ENCODE data around the gene NKAPL.
A peak's percentile ranks its signal among the peaks of the same experiment; 100 is the strongest.

NKAPL gene

GRCh38 chr6:28212510-28213212 lies 46.4 kb upstream of the NKAPL start:
- Histone ChIP-seq H3K9me2 (ENCODE audit: low read depth, low read length) (no peaks in the 10 kb centered on the region), H2AFZ (ENCODE audit: low read length) (peak overlapping the region; percentile 67; the same call in 1 of the 2 replicates), H3K27me3 (ENCODE audit: insufficient read depth, low read length) (peaks cover 4% of the 10 kb centered on the region; the same call in 1 of the 2 replicates), H3F3A (ENCODE audit: insufficient read depth, low read length) (no peaks in the 10 kb centered on the region), H3K4me1 (ENCODE audit: insufficient read depth, low read length, severe bottlenecking) (peaks cover 19% of the 10 kb centered on the region), H3K79me2 (ENCODE audit: insufficient read depth, low read length) (no peaks in the 10 kb centered on the region), H3K9me3 (ENCODE audit: low read length) (no peaks in the 10 kb centered on the region), H4K20me1 (ENCODE audit: insufficient read depth, low read length) (no peaks in the 10 kb centered on the region), H3K4me3 (ENCODE audit: low read depth, low read length, poor library complexity, severe bottlenecking) (peak overlapping the region; percentile 56), H3K36me3 (ENCODE audit: insufficient read depth, low read length) (no peaks in the 10 kb centered on the region; the same call in 1 of the 2 replicates), H3K9ac (ENCODE audit: low read length) (peak overlapping the region; percentile 42; the same call in 1 of the 2 replicates), H3K27ac (ENCODE audit: low read depth, low read length, poor library complexity, severe bottlenecking) (no peak overlapping the region), H3K4me2 (ENCODE audit: low read length) (peak overlapping the region; percentile 72)
- TF ChIP-seq EZH2 (IDR thresholded peaks at IDR 0.05; ENCODE audit: borderline replicate concordance, low read length), result no peak
- TF ChIP-seq CTCF (IDR thresholded peaks at IDR 0.05; ENCODE audit: low read length), result peak; percentile 28; the same call in 1 of the 2 replicates

GRCh38 chr6:28213213-28213523 lies 45.9 kb upstream of the NKAPL start:
- H2AFZ ChIP-seq (ENCODE audit: low read length), result no peak overlapping the region
- peaks cover 22% of the 10 kb centered on the region for H3K4me1 ChIP-seq (ENCODE audit: insufficient read depth, low read length, severe bottlenecking)
- H3K36me3 ChIP-seq (ENCODE audit: insufficient read depth, low read length), result no peaks in the 10 kb centered on the region
- H3K27ac ChIP-seq (ENCODE audit: low read depth, low read length, poor library complexity, severe bottlenecking), result no peak overlapping the region
- H3K27me3 ChIP-seq (ENCODE audit: insufficient read depth, low read length), result 0 out of 2 replicates have a peak, but pooled peaks cover 3% of the 10 kb centered on the region
- no peak overlapping the region for H3K9ac ChIP-seq (ENCODE audit: low read length)
- no peaks in the 10 kb centered on the region for H3K9me3 ChIP-seq (ENCODE audit: low read length)
- H3K4me3 ChIP-seq (ENCODE audit: low read depth, low read length, poor library complexity, severe bottlenecking), result peak overlapping the region; percentile 56
- H3K79me2 ChIP-seq (ENCODE audit: insufficient read depth, low read length), result no peaks in the 10 kb centered on the region
- no peak for TF ChIP-seq CTCF (IDR thresholded peaks at IDR 0.05; ENCODE audit: low read length)
- H3F3A ChIP-seq (ENCODE audit: insufficient read depth, low read length), result no peaks in the 10 kb centered on the region
- H4K20me1 ChIP-seq (ENCODE audit: insufficient read depth, low read length), result no peaks in the 10 kb centered on the region
- no peaks in the 10 kb centered on the region for H3K9me2 ChIP-seq (ENCODE audit: low read depth, low read length)
- peak overlapping the region; percentile 72 for H3K4me2 ChIP-seq (ENCODE audit: low read length)

GRCh38 chr6:28215425-28215824 lies 43.7 kb upstream of the NKAPL start:
- H3K9me2 ChIP-seq (ENCODE audit: low read depth, low read length), result no peaks in the 10 kb centered on the region
- H3K36me3 ChIP-seq (ENCODE audit: insufficient read depth, low read length), result no peaks in the 10 kb centered on the region
- H3K9me3 ChIP-seq (ENCODE audit: low read length), result no peaks in the 10 kb centered on the region
- no peaks in the 10 kb centered on the region for H4K20me1 ChIP-seq (ENCODE audit: insufficient read depth, low read length)
- H3K4me1 ChIP-seq (ENCODE audit: insufficient read depth, low read length, severe bottlenecking), result peaks cover 39% of the 10 kb centered on the region
- no peak overlapping the region for H3K27ac ChIP-seq (ENCODE audit: low read depth, low read length, poor library complexity, severe bottlenecking)
- H2AFZ ChIP-seq (ENCODE audit: low read length), result no peak overlapping the region
- no peaks in the 10 kb centered on the region for H3K27me3 ChIP-seq (ENCODE audit: insufficient read depth, low read length)
- H3F3A ChIP-seq (ENCODE audit: insufficient read depth, low read length), result no peaks in the 10 kb centered on the region
- no peaks in the 10 kb centered on the region for H3K79me2 ChIP-seq (ENCODE audit: insufficient read depth, low read length)
- H3K4me2 ChIP-seq (ENCODE audit: low read length), result no peak overlapping the region
- TF ChIP-seq CTCF (IDR thresholded peaks at IDR 0.05; ENCODE audit: low read length) (no peak), EZH2 (IDR thresholded peaks at IDR 0.05; ENCODE audit: borderline replicate concordance, low read length) (no peak)
- H3K9ac ChIP-seq (ENCODE audit: low read length), result no peak overlapping the region
- H3K4me3 ChIP-seq (ENCODE audit: low read depth, low read length, poor library complexity, severe bottlenecking), result no peak overlapping the region
